Cardiac septum (tissue), 1 donor: Measurements from ENCODE around the gene RIOX2. TPM values are rescaled to one million over a fixed set of nuclear protein-coding genes. Genes with fewer than 3 reads are reported as not detected.
"Not testable (repeated sequence)": the region's sequence is repeated elsewhere in the genome, so short reads cannot be mapped to it uniquely, and the experiment has no call there.

Experiments used
- DNase-seq: peaks from one replicate; pipeline ENCODE4 v3.0.0-alpha.2; 2020; ENCODE audit warnings: low spot score
- intact Hi-C: fragments of 100-400 bp; cut with DNase I; formaldehyde crosslinking; loops from one replicate; pipeline ENCODE4 v1.14.0; 2022
- long read RNA-seq: library from polyadenylated mRNA; unstranded; transcript quantifications from one replicate; pipeline ENCODE4 v2.0.0, GENCODE V29; 2021
- total RNA-seq: library from RNA; stranded (reverse); fragmentation: NEBNext Ultra II Directional; extraction: Animal tissue kit (Norgen Biotek cat#: 25700); gene quantifications from one replicate; pipeline ENCODE4 v1.2.1, GENCODE V29; 2021
- donor health status: DM: no; HTN: no; CAD: no.

The RIOX2 gene
- 14.2 TPM for total RNA-seq
- long read RNA-seq, transcript RIOX2-203 (10 exons, 2,341 nt), result major isoform, 14 of 28 reads
- long read RNA-seq, partial matches to known transcripts, result 4 of 28 reads
- long read RNA-seq, other reads (novel, unspliced or antisense), result 10 of 28 reads

DNA sequence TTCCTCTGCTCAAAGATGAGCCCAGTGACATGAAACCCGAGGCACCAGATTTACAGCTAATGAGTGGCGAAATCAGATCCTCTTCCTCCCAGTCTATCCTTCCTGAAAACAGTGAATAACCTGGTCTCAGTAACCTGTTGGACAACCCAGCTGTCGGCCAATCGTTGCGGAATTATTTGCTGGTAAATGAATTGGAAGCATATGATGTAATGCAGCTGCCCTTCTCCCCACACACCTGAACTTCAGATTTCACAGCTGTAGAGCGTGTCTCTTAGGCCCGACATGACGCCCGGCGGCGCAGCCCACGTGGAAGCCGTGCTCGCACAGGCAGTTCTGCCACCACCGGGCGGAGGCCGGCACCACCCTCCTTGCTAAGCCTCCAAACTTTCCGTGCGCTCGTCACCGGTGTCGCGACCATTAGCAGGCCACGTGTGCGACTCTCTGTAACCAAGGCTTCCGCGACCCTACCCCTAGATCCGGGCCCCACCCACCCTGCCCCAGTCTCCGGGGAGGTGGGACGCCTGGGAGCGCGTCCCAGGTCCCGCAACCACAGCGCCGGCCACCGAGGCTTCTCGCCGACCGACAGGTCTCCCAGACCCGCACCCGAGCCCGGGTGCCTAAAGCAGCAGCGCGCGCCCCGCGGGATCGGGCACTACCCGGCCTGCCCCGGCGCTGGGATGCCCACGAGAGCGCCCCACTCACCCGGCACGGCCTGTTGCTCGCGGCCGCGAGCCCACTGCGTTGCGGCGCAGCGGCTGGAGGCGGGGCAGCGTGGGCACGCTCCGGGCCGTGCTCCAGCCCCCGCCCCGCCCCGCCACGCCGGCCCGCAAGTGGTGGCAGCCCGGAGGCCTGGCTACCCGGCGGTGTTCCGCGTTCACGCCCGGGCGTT, at the start of gene RIOX2:
RIOX2 (minus strand) TSS at position 753 of the 889 bp plus-strand sequence. CDS start 4,838 bp downstream, outside the sequence.
- peak; percentile 84 for DNase-seq
- intact Hi-C loops, result loop anchor here (5.0 kb wide), 2 partner anchors 70 to 150 kb away; partner anchors contain the start of gene CRYBG3

DNA sequence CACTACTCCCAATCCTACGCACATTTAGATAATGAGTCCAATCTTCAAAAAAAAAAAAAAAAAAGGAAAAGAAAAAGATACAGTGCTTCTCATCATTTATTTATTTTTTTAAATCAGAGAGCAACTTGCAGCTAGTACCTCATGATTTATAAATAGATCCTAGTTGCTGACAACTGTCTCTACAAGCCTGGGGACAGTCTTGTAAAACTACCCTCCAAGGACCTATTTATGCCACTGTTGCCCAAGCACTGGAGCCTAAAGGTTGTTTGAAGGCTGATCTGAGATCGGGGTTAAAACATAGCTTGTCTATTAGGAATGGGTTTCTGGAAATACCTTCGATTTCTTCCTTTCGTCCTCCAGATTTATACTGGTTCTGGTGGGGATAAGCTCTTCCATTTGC, 48.2 kb upstream of the RIOX2 start:
- no peak for DNase-seq
- intact Hi-C loops, result loop anchor here (5.0 kb wide), 1 partner anchor 53 kb away; no protein-coding TSS in a partner anchor

DNA sequence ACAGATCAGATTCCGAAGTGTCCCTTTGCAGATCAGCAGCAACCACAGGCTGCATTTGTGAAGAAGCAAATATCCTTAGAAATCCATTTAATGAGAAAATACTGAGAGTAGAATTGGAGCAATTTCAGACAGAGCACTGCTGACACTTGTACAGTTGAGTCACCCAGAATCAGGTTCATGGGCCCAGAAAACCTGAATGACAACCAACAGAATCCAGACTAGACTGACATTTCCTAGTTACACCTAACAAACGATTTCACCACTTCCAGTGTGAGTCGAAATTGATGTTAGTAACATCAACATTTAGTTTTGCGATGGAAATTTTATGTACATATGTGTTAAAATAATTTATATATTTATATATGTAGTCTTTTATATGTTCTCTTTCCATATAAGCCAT, 46.1 kb upstream of the RIOX2 start:
- intact Hi-C loops, result no loop called here
- DNase-seq, result no peak

DNA sequence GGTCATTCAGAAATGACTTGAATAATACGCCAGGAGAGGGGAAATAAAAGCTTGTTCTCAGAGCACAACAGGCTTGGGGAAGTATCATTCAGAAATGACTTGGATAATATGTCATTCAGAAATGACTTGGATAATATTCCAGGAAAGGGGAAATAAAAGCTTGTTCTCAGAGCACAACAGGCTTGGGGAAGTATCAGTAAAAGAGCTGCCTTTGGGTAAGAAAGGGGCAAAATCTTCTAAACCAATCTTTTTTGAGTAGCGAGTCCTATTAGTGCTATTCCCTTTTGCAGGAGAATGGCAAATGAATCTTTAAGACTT, 42.0 kb upstream of the RIOX2 start:
- intact Hi-C loops, result no loop called here
- DNase-seq, result no peak

DNA sequence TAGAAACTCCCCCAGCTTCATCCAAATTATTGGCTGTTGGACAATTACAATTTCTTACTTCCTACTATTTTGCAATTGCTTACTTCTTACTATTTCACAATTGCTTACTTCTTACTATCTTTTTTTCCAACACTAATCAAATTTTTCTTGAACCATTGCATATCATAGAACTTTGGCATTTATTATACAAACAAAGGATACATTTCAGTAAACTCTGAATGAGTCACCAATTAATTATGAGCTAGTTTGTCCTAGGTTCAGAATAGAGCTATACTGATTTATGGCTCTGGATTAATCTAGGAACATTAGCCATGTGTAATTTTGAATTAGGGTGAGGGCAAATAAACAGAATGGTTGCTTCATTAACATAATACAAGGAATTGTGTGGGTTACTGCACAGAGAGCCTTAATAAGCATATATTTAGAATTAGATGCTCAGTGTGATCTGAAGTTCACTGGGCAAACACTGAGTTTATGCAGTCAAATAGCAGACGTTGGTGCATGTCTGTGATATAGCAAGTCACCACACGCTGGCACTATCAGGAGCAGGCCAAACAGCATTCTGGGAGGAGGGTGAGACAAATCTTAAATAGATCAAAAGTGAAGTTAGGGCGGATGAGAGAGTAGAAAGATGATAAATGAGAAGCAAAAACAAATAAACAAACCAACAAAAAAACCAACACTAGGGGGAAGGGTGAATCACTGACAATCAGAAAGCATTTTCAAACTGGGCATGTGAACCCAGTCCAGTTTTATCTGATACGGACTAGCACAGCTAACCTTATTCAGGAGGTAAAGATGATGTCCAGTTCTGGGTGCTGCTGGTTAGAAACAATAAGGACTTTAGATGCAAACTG, 41.4 kb upstream of the RIOX2 start:
- no peak for DNase-seq
- intact Hi-C loops, result no loop called here

DNA sequence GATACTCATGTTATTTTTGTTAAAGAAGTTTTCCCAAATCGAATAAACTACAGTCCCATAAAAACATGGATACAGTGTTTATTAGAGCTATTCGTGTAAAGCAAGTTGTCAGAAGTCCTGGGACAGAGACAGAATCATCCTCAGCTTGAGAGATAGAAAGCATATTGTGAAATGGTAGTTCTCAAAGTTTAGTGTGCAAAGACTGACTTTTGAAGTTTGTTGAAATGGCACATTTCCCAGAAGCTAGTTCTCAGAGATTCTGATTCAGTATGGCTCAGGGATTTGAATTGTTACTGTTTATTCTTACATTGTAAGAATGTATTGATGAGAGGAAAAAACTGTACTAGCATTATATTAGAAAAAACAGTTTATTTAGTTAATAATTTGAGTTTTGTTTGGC, 40.7 kb upstream of the RIOX2 start:
- intact Hi-C loops, result no loop called here
- no peak for DNase-seq

DNA sequence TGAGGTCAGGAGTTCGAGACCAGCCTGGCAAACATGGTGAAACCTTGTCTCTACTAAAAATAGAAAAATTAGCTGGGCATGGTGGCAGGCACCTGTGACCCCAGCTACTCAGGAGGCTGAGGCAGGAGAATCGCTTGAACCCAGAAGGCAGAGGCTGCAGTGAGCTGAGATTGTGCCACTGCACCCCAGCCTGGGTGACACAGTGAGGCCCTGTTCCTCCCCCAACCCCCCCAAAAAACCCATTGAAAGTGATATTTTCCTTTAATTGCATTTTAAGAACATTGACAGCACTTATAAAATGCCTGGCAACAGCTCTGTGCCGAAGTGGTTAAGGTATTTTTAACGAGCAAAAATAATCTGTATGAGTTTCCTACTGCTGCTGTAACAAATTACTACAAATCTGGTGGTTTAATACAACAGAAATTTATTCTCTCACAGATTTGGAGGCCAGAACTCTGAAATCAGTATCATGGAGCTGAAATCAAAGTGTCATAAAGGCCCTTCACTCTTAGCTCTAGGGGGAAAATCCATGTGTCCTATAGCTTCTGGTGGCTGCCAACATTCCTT, 38.7 kb upstream of the RIOX2 start:
- DNase-seq, intact Hi-C loops: not testable (repeated sequence)

DNA sequence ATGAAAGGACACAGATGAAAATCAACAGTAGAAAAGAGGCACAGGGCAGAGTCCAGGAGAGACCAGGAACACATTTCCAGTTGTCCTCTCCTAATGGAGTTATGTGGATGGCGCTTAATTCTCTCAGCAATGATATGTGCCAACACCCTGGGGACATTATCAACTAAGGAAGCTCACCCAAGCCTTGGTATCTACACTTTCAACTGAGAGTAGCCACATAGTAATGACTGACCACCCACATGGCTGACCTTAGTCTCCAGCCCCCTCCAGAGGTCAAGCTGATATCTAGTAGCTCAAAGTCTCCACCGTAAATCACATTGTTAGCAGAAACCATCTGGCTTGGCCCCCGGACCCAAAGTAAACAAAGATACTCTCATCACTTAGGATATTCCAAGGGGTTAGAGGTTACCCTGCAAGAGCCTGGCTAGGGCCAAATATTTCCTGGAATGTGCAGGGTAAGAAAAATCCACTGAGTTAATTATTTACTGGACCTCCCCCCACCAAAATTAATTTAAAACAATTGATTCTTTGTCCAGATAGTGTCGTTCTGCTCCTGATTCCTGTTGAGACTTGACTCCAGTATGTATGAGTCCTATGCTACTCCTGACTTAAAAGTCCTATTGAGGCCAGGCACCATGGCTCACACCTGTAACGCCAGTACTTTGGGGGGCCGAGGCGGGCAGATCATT, 38.1 kb upstream of the RIOX2 start:
- DNase-seq, result no peak
- intact Hi-C loops, result no loop called here

DNA sequence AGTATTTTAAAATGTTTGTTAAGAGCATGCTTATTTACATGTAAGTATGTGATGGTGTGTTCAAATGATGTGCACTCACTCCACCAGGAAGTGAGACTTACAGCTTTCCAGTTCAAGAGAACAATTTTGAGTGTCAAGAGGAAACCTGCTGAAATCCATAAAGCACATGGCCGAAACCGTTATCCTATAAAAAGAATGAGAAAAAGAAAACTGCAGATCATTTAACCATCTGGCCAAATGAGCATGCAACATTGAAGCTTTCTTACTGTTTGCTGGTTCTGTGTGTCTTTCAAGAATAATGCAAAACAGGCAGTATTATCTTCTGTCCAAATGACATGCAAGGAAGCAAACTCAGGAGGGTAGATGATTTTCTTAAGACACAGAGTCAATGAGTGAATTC, 36.6 kb upstream of the RIOX2 start:
- DNase-seq, result no peak
- intact Hi-C loops, result no loop called here

DNA sequence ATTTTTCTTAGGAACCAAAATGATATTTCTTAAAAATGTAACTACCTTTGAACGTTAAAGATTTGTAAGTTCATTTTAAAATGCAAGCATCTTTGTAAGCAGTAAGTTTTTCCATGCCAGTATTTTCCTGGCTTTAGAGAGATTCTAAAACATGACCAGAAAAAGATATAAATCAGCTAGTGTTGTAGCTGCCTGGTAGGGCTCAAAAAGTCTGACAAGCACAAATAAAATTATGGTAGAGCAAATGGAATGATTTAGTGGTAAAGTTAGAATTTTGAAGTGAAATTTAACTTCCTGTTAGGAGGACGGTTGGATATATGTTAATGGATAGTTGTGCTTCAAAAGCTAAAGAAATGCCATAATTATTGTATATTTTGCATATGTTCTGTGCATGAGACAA, 33.2 kb upstream of the RIOX2 start:
- no peak for DNase-seq
- intact Hi-C loops, result no loop called here

DNA sequence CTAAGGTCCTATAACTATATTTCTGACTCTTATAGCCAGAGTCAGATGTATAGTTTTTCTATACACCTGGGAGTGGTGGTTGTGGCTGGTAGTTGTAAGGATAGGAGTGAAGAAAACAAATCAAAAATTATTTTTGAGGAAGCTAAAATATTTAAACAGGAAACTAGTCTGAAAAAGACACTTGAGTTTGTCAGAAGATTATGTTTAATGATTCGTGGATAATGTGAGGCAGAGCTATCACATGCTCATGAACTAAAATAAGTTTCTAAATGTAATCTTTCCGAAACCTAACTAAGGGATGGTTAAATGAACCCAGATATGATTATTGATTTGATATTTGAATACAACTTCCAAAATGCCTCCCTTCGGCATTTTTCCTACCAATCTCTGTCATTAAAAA, 32.5 kb upstream of the RIOX2 start:
- intact Hi-C loops, result no loop called here
- no peak for DNase-seq

DNA sequence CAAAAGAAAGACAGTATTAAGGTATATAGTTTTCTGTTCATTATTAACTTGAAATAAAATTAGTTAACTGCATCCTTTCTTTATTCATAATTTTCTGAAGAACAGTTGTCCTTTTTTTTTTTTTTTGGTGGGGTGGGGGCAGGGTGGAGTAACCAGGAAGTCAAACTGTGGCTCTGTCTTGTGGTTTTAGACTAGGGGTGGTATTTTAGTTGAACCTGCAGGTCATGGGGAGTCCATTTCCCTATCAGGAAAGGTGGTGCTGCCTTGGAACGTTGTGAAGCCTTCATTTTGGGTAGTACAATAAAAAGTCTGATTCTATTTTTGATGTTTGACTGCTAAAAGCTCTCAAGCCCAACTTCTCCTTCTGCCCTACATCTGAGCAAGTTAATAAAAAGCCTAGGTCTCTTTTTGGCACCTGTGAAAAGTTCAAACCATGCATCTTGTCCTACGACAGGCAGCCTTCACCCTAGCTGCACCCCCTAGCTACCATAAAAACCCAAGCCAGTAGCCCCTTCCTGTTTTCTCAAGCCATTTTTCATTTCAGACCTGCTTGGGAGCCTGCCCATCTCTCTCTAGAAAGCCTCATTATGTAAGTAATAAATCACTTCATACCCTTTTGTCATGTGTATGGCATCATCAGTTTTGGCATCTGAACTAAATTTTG, 31.2 kb upstream of the RIOX2 start:
- DNase-seq, result no peak

DNA sequence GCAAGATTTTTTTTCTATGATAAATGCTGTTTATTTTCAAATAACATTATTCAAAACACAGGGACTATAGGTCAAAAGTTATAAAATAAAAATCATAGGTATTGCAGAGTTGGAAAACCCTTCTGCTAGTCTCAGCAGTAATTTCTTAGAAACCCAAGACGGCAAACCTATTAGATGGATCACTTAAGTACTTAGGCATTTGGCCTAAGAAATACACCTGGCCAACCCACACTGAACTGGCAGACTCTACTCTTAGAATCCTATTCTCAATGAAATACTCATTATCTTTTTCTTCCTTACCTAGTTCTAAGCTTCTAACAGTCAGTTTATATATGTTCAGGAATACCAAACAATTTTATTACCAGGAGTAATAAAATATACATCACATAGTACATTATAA, 30.5 kb upstream of the RIOX2 start:
- intact Hi-C loops, result no loop called here
- no peak for DNase-seq

More for the DNA sequence above, 31.2 kb upstream of the RIOX2 start:
- intact Hi-C loops, result no loop called here

DNA sequence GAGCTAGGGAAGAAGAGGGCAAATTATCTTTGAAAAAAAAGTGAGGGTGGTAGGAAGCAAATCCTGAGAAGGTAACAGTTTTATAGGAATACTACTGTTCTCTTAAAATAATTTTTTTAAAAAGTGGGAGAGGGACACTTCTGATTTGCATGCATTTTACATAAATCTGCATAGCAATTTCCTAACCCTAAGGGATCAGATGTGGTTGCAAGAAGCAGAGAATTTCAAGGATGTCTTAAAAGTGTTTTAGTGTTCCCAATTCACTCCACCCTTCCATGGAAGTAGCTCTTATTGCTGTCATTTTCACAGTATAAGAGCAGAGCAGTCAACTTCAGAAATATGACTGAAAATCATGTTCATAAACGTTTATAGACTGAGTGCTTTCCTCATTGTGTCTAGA, 27.8 kb upstream of the RIOX2 start:
- DNase-seq, result no peak
- intact Hi-C loops, result no loop called here

DNA sequence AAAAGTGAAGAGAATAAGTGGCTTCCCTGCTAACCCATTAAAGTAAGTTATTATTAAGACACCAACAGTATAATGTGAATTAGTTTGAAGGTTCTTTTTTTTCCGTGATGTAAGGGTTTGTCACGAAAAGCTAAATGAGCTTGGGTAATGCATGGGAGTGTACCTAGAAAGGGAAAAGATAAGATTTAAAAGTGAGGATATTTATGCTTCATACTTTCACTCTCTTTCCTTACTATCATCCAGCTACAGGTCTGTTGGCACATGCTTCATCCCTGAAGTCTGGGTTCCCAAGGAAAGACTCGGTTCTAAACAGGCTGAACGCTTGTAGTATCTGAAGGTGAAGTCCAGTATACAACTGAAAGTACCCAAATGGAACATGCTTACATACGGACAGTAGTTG, 26.9 kb upstream of the RIOX2 start:
- DNase-seq, result no peak
- intact Hi-C loops, result no loop called here

DNA sequence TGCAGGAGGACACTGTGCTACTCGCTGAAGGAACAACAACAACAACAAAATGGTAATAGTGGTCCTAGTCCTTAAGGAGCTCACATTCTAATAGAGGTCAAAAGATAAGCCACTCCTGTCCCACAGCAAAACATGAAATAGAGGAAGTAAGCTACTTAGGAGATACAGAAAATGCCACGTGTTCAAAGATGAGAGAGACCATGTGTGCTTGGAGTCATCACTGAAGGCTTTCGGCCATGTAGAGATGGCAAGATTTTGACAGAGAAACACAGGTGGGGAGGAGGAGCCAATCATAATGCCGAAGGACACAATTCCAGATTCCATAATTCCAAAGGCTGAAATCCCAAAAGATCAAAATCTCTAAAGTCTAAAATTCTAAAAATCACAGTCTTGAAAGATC, 24.8 kb upstream of the RIOX2 start:
- DNase-seq, result no peak
- intact Hi-C loops, result no loop called here

DNA sequence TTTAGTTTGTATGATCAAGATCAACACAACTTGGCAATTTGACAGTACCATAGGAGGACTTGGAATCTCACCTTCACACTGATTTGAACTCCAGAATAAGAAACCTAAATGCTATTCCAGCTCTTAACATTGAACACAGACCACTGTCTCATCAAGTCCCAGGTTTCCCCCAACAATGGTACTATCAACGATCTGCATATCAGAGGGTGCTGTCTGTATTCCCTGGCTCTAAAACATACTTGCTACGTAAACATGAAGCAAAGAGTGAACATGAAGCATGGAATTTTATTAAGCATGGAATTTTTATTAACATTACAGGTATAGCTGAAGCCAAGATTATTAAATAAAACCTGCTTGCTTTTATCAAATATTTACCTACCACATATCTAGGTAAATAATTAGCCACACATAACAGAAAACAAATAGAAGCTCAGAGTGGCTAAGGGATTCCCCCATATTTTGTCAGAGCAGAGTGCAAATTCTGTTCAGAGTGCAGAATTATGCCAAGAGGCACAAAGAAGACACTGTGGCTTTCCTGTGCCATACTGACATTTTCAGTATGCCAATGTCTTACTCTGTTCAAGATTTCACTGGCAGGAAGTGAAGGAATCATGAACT, 22.2 kb upstream of the RIOX2 start:
- intact Hi-C loops, result no loop called here
- no peak for DNase-seq

DNA sequence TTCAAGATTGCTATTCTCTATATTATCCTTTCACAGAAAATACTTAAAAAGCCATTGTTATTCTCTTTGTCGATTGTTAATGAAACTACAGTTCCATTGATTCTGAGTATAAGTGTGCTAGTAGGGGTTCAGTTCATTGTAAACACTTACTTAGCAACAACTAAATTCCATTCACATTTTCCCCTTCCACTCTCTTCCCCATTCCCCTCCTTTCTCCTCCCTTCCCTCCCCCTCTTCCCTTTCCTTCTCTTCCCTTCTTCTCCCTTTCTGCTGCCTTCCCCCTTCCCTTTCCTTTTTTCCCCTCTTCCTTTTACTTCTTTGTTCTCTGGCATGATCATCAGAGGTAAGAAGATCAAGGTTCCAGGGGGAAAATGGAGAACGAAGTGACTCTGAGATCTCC, 21.3 kb upstream of the RIOX2 start:
- no peak for DNase-seq
- intact Hi-C loops, result no loop called here
